Neural crest cell (in vitro differentiated cells): ENCODE measurements around the gene FAM216A. TPM values are rescaled to one million over a fixed set of nuclear protein-coding genes. Genes with fewer than 3 reads are reported as not detected.

ENCODE experiments used
- DNase-seq: peaks from one replicate; pipeline ENCODE4 v3.0.0; 2021; ENCODE audit warnings: low read depth, mixed read lengths, low spot score
- H3K27ac Mint-ChIP-seq: one replicate; pipeline ENCODE4 v1.8.0; 2021; ENCODE audit warnings: mild to moderate bottlenecking, mixed read lengths; ENCODE audit not compliant: unreplicated experiment
- H3K27me3 Mint-ChIP-seq: 2 replicates; pipeline ENCODE4 v1.8.0; 2021; ENCODE audit warnings: low read depth, mild to moderate bottlenecking, mixed read lengths
- H3K36me3 Mint-ChIP-seq: 2 replicates; pipeline ENCODE4 v1.8.0; 2021; ENCODE audit warnings: low read depth, mild to moderate bottlenecking, mixed read lengths
- H3K4me1 Mint-ChIP-seq: 2 replicates; pipeline ENCODE4 v1.8.0; 2021; ENCODE audit warnings: mixed read lengths
- H3K4me3 Mint-ChIP-seq: one replicate; pipeline ENCODE4 v1.8.0; 2021; ENCODE audit warnings: mild to moderate bottlenecking, mixed read lengths
- H3K9me3 Mint-ChIP-seq: 2 replicates; pipeline ENCODE4 v1.8.0; 2021; ENCODE audit warnings: mixed read lengths
- CTCF ChIP-seq: fragments of 200-600 bp; sonication (generic); conservative IDR thresholded peaks from 2 replicates; pipeline ENCODE4 v1.5.0; 2021; ENCODE audit warnings: antibody characterized with exemption, mild to moderate bottlenecking
- total RNA-seq: library from RNA; stranded (reverse); gene quantifications from 2 replicates; pipeline ENCODE4 v1.2.1, GENCODE V29; 2021

Gene FAM216A
- total RNA-seq, 1 donor from 2014 or later = 20.8 TPM

GRCh38 chr12:110531741-110532333, 63.2 kb downstream of the FAM216A start:
- no peaks in the 10 kb centered on the region for H3K9me3 Mint-ChIP-seq
- DNase-seq = no peak
- peaks cover 4% of the 10 kb centered on the region for H3K36me3 Mint-ChIP-seq
- H3K4me3 Mint-ChIP-seq = no peak overlapping the region
- TF ChIP-seq CTCF = no peak
- H3K27ac Mint-ChIP-seq = no peak overlapping the region
- H3K4me1 Mint-ChIP-seq = no peaks in the 10 kb centered on the region
- H3K27me3 Mint-ChIP-seq = no peaks in the 10 kb centered on the region

- no peaks in the 10 kb centered on the region for H3K27me3 Mint-ChIP-seq
- TF ChIP-seq CTCF = no peak
- peaks cover 4% of the 10 kb centered on the region for H3K36me3 Mint-ChIP-seq
- no peaks in the 10 kb centered on the region for H3K4me1 Mint-ChIP-seq
- H3K4me3 Mint-ChIP-seq = no peak overlapping the region
- no peak for DNase-seq
- H3K9me3 Mint-ChIP-seq = no peaks in the 10 kb centered on the region
- H3K27ac Mint-ChIP-seq = no peak overlapping the region
Measured at GRCh38 chr12:110532644-110533043, 64.0 kb downstream of the FAM216A start.

DNA sequence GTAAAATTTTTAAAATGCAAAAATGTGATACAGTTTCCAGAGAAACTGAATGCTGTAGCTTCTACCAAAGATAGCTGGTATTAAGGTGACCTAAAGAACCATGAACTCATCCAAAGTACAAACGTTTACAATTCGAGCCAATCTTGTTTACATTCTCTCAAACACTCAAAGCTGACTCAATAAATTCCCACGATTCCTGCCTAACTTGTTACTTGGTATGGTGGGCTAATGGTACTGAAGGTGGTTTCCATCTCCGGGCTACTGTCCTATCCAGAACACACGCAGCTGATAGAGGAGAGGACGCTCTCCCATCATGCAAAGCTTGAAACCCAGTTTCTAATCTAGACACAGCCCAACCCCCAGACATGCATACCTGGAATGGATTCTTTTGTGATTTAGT, 65.0 kb downstream of the FAM216A start:
- no peak overlapping the region for H3K4me3 Mint-ChIP-seq
- TF ChIP-seq CTCF = no peak

DNA sequence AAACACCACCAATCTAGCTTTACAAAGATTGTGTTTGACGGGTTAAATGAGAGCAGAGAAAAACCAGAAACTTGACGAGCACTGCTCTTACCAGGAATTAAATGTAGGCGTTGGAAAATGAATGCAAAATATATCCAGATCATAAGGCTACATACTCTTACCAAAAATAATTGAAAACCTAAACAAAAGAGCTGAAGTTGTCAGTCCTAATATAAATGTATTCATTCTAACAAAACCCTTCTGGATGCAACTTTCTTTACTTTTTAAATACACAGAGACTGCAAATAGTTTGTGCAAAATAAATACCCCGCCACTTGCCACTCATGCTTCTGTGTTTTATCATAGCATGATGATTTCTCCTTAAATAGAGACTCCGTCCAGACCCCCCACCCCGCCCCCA, 66.2 kb downstream of the FAM216A start:
- Mint-ChIP-seq H3K4me3 (no peak overlapping the region), H3K4me1 (no peaks in the 10 kb centered on the region), H3K36me3 (no peaks in the 10 kb centered on the region), H3K27me3 (no peaks in the 10 kb centered on the region), H3K9me3 (no peaks in the 10 kb centered on the region), H3K27ac (no peak overlapping the region)
- DNase-seq = no peak
- TF ChIP-seq CTCF = no peak

More for the DNA sequence above, 65.0 kb downstream of the FAM216A start:
- Mint-ChIP-seq H3K9me3 (no peaks in the 10 kb centered on the region), H3K36me3 (peaks cover 4% of the 10 kb centered on the region), H3K27ac (peak overlapping the region; percentile 62), H3K27me3 (no peaks in the 10 kb centered on the region), H3K4me1 (no peaks in the 10 kb centered on the region)
- DNase-seq = no peak

DNA sequence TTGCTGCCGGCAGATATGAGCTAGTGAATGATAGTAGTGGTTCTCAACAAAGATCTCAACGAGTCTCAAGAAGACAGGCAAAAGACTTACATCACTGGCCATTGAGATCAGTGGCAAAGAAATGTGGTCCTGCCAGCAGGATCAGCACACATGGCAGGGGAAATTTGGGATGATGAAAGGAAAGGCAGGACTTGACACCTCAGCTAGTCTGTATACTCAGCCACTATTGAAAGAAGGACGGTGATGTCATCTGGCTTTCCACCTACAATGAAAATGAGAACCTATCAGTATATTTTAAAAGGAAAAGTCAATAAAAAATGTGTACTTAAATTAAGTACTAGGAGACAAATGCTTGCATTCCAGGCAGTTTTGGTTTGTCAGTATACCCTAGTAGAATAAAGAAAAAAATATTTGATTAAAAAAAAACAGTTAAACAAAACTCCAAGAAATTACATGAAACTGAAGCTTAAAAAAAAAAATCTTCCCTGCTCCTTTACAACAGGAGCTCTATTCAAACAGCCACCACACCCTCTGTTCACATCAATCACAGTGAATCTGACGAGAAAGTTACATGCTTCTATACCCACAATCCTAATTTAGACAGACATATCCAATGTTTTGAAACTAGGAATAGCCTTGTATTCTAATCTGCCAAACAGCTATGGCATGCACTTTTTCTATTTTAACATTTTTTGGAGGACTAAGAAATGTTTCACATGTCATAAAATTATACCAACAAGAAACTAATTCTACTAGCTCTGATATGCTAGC, 68.4 kb downstream of the FAM216A start:
- Mint-ChIP-seq H3K27ac (no peak overlapping the region), H3K27me3 (no peaks in the 10 kb centered on the region), H3K4me3 (no peak overlapping the region), H3K4me1 (no peaks in the 10 kb centered on the region), H3K9me3 (no peaks in the 10 kb centered on the region), H3K36me3 (no peaks in the 10 kb centered on the region)
- no peak for DNase-seq
- TF ChIP-seq CTCF = no peak
